GM10266 (cell line): ENCODE measurements around the gene CTXN3.

Experiments used
- DNase-seq: peaks from one replicate; pipeline ENCODE4 v3.0.0; 2012; ENCODE audit errors: extremely low spot score
- CTCF ChIP-seq: IDR thresholded peaks from 2 replicates; pipeline ENCODE4 v1.5.1; 2012; ENCODE audit warnings: mild to moderate bottlenecking, low read depth; ENCODE audit not compliant: control insufficient read depth, insufficient read depth; ENCODE audit errors: missing control alignments

CTXN3 gene

GRCh38 chr5:127608077-127608660 is 40.7 kb upstream of the CTXN3 start:
- no peak for DNase-seq
- TF ChIP-seq CTCF, result no peak

- no peak for DNase-seq
- TF ChIP-seq CTCF, result no peak
Measured at GRCh38 chr5:127609011-127609410, 39.9 kb upstream of the CTXN3 start.

- no peak for TF ChIP-seq CTCF
- no peak for DNase-seq
Measured at GRCh38 chr5:127609957-127610356, 38.9 kb upstream of the CTXN3 start.

- DNase-seq, result no peak
- no peak for TF ChIP-seq CTCF
Measured at GRCh38 chr5:127612441-127613141, 36.3 kb upstream of the CTXN3 start.

- no peak for DNase-seq
- no peak for TF ChIP-seq CTCF
Measured at GRCh38 chr5:127615916-127616315, 33.0 kb upstream of the CTXN3 start.

- DNase-seq, result no peak
- TF ChIP-seq CTCF, result no peak
Measured at GRCh38 chr5:127619908-127620479, 28.9 kb upstream of the CTXN3 start.
